Measurements from ENCODE around the gene TMEM125.

The TMEM125 gene

GRCh38 chr1:43274804-43275180 lies 5.0 kb downstream of the TMEM125 start:
- Histone ChIP-seq H3K14ac (ENCODE audit: low read length) (no peak overlapping the region), H4K8ac (ENCODE audit: low read depth, low read length) (no peak overlapping the region), H3K9ac (ENCODE audit: low read depth, low read length, poor library complexity) (no peak overlapping the region), H3K4me1 (ENCODE audit: control insufficient read depth in 2 of 2, insufficient read depth in 1 of 2, low read depth in 1 of 2, low read length in 2 of 2) (peaks cover 0 to 8% of the 10 kb centered on the region in 2 donors), H3K18ac (ENCODE audit: low read length) (no peak overlapping the region), H4K91ac (ENCODE audit: low read depth, low read length, poor library complexity) (no peak overlapping the region), H3K4me2 (ENCODE audit: insufficient read depth, low read length, poor library complexity, severe bottlenecking) (no peak overlapping the region), H2BK120ac (ENCODE audit: low read depth, low read length) (no peak overlapping the region), H3K36me3 (replicated peaks in 1 of 2; ENCODE audit: control insufficient read depth in 2 of 2, insufficient read depth in 2 of 2, low read length in 2 of 2) (no peaks in the 10 kb centered on the region), H3K4ac (ENCODE audit: low read length) (no peak overlapping the region), H2AFZ (ENCODE audit: low read length) (peak overlapping the region; percentile 73), H2AK5ac (ENCODE audit: low read depth, low read length) (peak overlapping the region; percentile 65), H2BK5ac (ENCODE audit: low read length) (peak overlapping the region; percentile 18), H3K79me1 (ENCODE audit: low read depth, low read length) (no peaks in the 10 kb centered on the region), H3K23ac (ENCODE audit: low read depth, low read length, poor library complexity) (no peak overlapping the region), H2BK15ac (ENCODE audit: low read length) (no peak overlapping the region), H3K4me3 (ENCODE audit: low read length in 2 of 2) (no peak overlapping the region), H2BK12ac (ENCODE audit: low read length) (no peak overlapping the region), H3K27ac (replicated peaks; ENCODE audit: low read length) (no peak overlapping the region), H3K27me3 (ENCODE audit: control insufficient read depth in 3 of 3, insufficient read depth in 3 of 3, low read depth in 1 of 3, low read length in 3 of 3) (peaks cover 0 to 19% (median 0%) of the 10 kb centered on the region in 3 experiments), H3K9me3 (replicated peaks in 1 of 2; ENCODE audit: control insufficient read depth in 2 of 2, insufficient read depth in 1 of 2, low read depth in 1 of 2, low read length in 2 of 2) (peaks cover 0 to 5% of the 10 kb centered on the region in 2 donors)
- DNase-seq (ENCODE audit: low spot score): no peak
- WGBS, 2 donors (ENCODE audit: extremely low coverage in 2 of 2, insufficient read length in 2 of 2, insufficient replicate concordance in 1 of 2): no CpG with 5 or more reads among the region's 8 CpGs

- peaks cover 0 to 5% of the 10 kb centered on the region in 2 donors for H3K9me3 ChIP-seq (replicated peaks in 1 of 2; ENCODE audit: control insufficient read depth in 2 of 2, insufficient read depth in 1 of 2, low read depth in 1 of 2, low read length in 2 of 2)
- no peak overlapping the region for H3K18ac ChIP-seq (ENCODE audit: low read length)
- no peak overlapping the region for H3K14ac ChIP-seq (ENCODE audit: low read length)
- peaks cover 3 to 7% of the 10 kb centered on the region in 2 donors for H3K4me1 ChIP-seq (ENCODE audit: control insufficient read depth in 2 of 2, insufficient read depth in 1 of 2, low read depth in 1 of 2, low read length in 2 of 2)
- H3K23ac ChIP-seq (ENCODE audit: low read depth, low read length, poor library complexity): peak overlapping the region; percentile 13
- H3K4me3 ChIP-seq (ENCODE audit: low read length in 2 of 2): no peak overlapping the region
- peaks cover 0 to 11% (median 0%) of the 10 kb centered on the region in 3 experiments for H3K27me3 ChIP-seq (ENCODE audit: control insufficient read depth in 3 of 3, insufficient read depth in 3 of 3, low read depth in 1 of 3, low read length in 3 of 3)
- H2AFZ ChIP-seq (ENCODE audit: low read length): no peak overlapping the region
- H2BK5ac ChIP-seq (ENCODE audit: low read length): no peak overlapping the region
- WGBS, 2 donors (ENCODE audit: extremely low coverage in 2 of 2, insufficient read length in 2 of 2, insufficient replicate concordance in 1 of 2): no CpG with 5 or more reads among the region's 12 CpGs
- DNase-seq (ENCODE audit: low spot score): no peak
- no peak overlapping the region for H3K9ac ChIP-seq (ENCODE audit: low read depth, low read length, poor library complexity)
- H3K36me3 ChIP-seq (replicated peaks in 1 of 2; ENCODE audit: control insufficient read depth in 2 of 2, insufficient read depth in 2 of 2, low read length in 2 of 2): no peaks in the 10 kb centered on the region
- H2BK12ac ChIP-seq (ENCODE audit: low read length): no peak overlapping the region
- H2AK5ac ChIP-seq (ENCODE audit: low read depth, low read length): peak overlapping the region; percentile 41
- no peak overlapping the region for H2BK120ac ChIP-seq (ENCODE audit: low read depth, low read length)
- no peak overlapping the region for H3K4ac ChIP-seq (ENCODE audit: low read length)
- H3K4me2 ChIP-seq (ENCODE audit: insufficient read depth, low read length, poor library complexity, severe bottlenecking): no peak overlapping the region
- H3K27ac ChIP-seq (replicated peaks; ENCODE audit: low read length): no peak overlapping the region
- H4K91ac ChIP-seq (ENCODE audit: low read depth, low read length, poor library complexity): no peak overlapping the region
- H4K8ac ChIP-seq (ENCODE audit: low read depth, low read length): no peak overlapping the region
- no peaks in the 10 kb centered on the region for H3K79me1 ChIP-seq (ENCODE audit: low read depth, low read length)
- H2BK15ac ChIP-seq (ENCODE audit: low read length): peak overlapping the region; percentile 26
These were observed 6.2 kb downstream of the TMEM125 start for GRCh38 chr1:43275826-43276620.

DNA sequence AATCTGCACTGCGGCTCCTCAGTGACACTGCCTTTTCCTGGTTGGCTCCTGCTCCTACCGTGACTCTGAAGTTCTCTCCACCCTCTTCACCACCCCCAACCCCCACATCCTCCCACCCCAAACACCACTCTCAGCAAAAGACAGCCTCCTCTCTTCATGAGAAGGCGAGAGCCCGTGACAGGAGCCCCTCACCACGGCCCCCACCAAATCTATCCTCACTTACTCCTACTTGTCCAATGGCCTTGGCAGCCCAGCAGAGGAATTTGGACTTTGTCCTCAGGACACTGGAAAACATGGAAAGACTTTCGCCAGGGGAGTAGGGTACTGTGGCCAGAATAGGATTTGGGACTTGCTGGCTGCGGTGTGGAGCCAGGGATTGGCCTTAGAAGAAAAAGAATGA lies 6.9 kb downstream of the TMEM125 start:
- no CpG with 5 or more reads among the region's 7 CpGs for WGBS, 2 donors (ENCODE audit: extremely low coverage in 2 of 2, insufficient read length in 2 of 2, insufficient replicate concordance in 1 of 2)
- H3K23ac ChIP-seq (ENCODE audit: low read depth, low read length, poor library complexity): no peak overlapping the region
- peaks cover 3% of the 10 kb centered on the region in 2 donors for H3K4me1 ChIP-seq (ENCODE audit: control insufficient read depth in 2 of 2, insufficient read depth in 1 of 2, low read depth in 1 of 2, low read length in 2 of 2)
- peaks cover 0 to 5% of the 10 kb centered on the region in 2 donors for H3K9me3 ChIP-seq (replicated peaks in 1 of 2; ENCODE audit: control insufficient read depth in 2 of 2, insufficient read depth in 1 of 2, low read depth in 1 of 2, low read length in 2 of 2)
- H3K4ac ChIP-seq (ENCODE audit: low read length): no peak overlapping the region
- peaks cover 0 to 6% (median 0%) of the 10 kb centered on the region in 3 experiments for H3K27me3 ChIP-seq (ENCODE audit: control insufficient read depth in 3 of 3, insufficient read depth in 3 of 3, low read depth in 1 of 3, low read length in 3 of 3)
- H2BK5ac ChIP-seq (ENCODE audit: low read length): no peak overlapping the region
- no peak overlapping the region for H2BK12ac ChIP-seq (ENCODE audit: low read length)
- H3K18ac ChIP-seq (ENCODE audit: low read length): no peak overlapping the region
- no peak overlapping the region for H2AK5ac ChIP-seq (ENCODE audit: low read depth, low read length)
- no peak for DNase-seq (ENCODE audit: low spot score)
- H3K79me1 ChIP-seq (ENCODE audit: low read depth, low read length): no peaks in the 10 kb centered on the region
- no peak overlapping the region for H2AFZ ChIP-seq (ENCODE audit: low read length)
- H2BK15ac ChIP-seq (ENCODE audit: low read length): no peak overlapping the region
- no peaks in the 10 kb centered on the region for H3K36me3 ChIP-seq (replicated peaks in 1 of 2; ENCODE audit: control insufficient read depth in 2 of 2, insufficient read depth in 2 of 2, low read length in 2 of 2)
- H3K4me2 ChIP-seq (ENCODE audit: insufficient read depth, low read length, poor library complexity, severe bottlenecking): no peak overlapping the region
- no peak overlapping the region for H2BK120ac ChIP-seq (ENCODE audit: low read depth, low read length)
- no peak overlapping the region for H3K14ac ChIP-seq (ENCODE audit: low read length)
- no peak overlapping the region for H3K9ac ChIP-seq (ENCODE audit: low read depth, low read length, poor library complexity)
- no peak overlapping the region for H3K27ac ChIP-seq (replicated peaks; ENCODE audit: low read length)
- no peak overlapping the region for H3K4me3 ChIP-seq (ENCODE audit: low read length in 2 of 2)
- no peak overlapping the region for H4K91ac ChIP-seq (ENCODE audit: low read depth, low read length, poor library complexity)
- H4K8ac ChIP-seq (ENCODE audit: low read depth, low read length): no peak overlapping the region

DNA sequence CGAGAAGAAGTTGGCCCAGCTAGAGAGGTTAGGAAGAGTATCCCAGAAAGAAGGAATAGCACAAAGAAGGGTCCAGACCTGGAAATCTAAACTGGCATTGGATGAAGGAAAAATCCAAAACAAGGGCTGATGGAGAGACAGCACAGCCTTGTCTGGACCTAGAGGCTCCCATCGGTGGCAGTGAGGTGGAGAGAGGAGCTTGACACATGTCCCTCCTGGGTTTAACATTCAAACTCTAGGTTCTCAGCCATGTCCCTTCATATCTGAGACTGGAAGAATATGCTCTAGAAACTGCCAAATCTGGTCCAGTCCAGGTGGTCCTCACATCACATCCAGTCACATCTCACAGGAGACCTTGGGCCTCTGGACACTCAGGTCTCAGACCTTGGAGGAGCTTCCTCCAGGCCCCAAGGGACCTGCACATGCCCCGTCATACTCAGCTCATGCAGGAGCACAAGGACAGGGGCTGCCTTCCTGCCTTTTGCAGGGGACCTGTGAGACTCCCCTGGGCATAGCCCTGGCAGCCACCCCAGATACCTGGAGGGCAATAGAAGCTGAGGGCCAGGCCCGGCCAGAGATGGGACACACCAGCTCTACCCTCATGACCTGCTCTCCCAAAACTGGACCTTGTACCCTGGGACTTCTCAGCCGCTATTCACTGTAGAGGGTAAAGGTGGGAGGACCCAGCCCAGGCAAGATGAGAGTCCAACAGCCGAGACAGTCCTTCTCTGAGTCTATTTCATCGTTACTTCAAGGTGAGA lies 7.5 kb downstream of the TMEM125 start:
- no peak overlapping the region for H3K14ac ChIP-seq (ENCODE audit: low read length)
- no peak overlapping the region for H3K9ac ChIP-seq (ENCODE audit: low read depth, low read length, poor library complexity)
- no peak overlapping the region for H2AK5ac ChIP-seq (ENCODE audit: low read depth, low read length)
- no peak overlapping the region for H2BK12ac ChIP-seq (ENCODE audit: low read length)
- peaks cover 0 to 2% (median 0%) of the 10 kb centered on the region in 3 experiments for H3K27me3 ChIP-seq (ENCODE audit: control insufficient read depth in 3 of 3, insufficient read depth in 3 of 3, low read depth in 1 of 3, low read length in 3 of 3)
- H3K4me3 ChIP-seq (ENCODE audit: low read length in 2 of 2): peak overlapping the region in 1 of 2 donors; percentile 31
- no peak for DNase-seq (ENCODE audit: low spot score)
- no peaks in the 10 kb centered on the region for H3K79me1 ChIP-seq (ENCODE audit: low read depth, low read length)
- H3K36me3 ChIP-seq (replicated peaks in 1 of 2; ENCODE audit: control insufficient read depth in 2 of 2, insufficient read depth in 2 of 2, low read length in 2 of 2): no peaks in the 10 kb centered on the region
- H3K23ac ChIP-seq (ENCODE audit: low read depth, low read length, poor library complexity): no peak overlapping the region
- H3K4ac ChIP-seq (ENCODE audit: low read length): no peak overlapping the region
- H4K8ac ChIP-seq (ENCODE audit: low read depth, low read length): no peak overlapping the region
- no peak overlapping the region for H3K27ac ChIP-seq (replicated peaks; ENCODE audit: low read length)
- H2BK15ac ChIP-seq (ENCODE audit: low read length): no peak overlapping the region
- H3K4me1 ChIP-seq (ENCODE audit: control insufficient read depth in 2 of 2, insufficient read depth in 1 of 2, low read depth in 1 of 2, low read length in 2 of 2): peaks cover 4 to 5% of the 10 kb centered on the region in 2 donors
- peak overlapping the region; percentile 15 for H3K18ac ChIP-seq (ENCODE audit: low read length)
- H3K9me3 ChIP-seq (replicated peaks in 1 of 2; ENCODE audit: control insufficient read depth in 2 of 2, insufficient read depth in 1 of 2, low read depth in 1 of 2, low read length in 2 of 2): peaks cover 0 to 5% of the 10 kb centered on the region in 2 donors
- no peak overlapping the region for H2AFZ ChIP-seq (ENCODE audit: low read length)
- no peak overlapping the region for H4K91ac ChIP-seq (ENCODE audit: low read depth, low read length, poor library complexity)
- WGBS, 2 donors (ENCODE audit: extremely low coverage in 2 of 2, insufficient read length in 2 of 2, insufficient replicate concordance in 1 of 2): no CpG with 5 or more reads among the region's 7 CpGs
- no peak overlapping the region for H2BK120ac ChIP-seq (ENCODE audit: low read depth, low read length)
- H2BK5ac ChIP-seq (ENCODE audit: low read length): no peak overlapping the region
- H3K4me2 ChIP-seq (ENCODE audit: insufficient read depth, low read length, poor library complexity, severe bottlenecking): no peak overlapping the region

Measured in neuronal stem cell (in vitro differentiated cells).